Measurements from ENCODE around the gene CCDC6.
"Not testable (repeated sequence)": the region's sequence is repeated elsewhere in the genome, so short reads cannot be mapped to it uniquely, and the experiment has no call there.

The CCDC6 gene

DNA sequence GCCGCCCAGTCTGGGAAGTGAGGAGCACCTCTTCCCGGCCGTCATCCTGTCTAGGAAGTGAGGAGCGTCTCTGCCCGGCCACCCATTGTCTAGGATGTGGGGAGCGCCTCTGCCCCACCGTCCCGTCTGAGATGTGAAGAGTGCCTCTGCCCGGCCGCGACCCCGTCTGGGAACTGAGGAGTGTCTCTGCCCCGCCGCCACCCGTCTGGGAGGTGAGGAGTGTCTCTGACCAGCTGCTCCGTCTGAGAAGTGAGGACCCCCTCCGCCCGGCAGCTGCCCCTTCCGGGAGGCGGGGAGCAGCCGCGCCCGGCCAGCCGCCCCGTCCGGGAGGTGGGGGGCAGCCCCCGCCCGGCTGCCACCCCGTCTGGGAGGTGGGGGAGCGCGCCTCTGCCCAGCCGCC is 162.2 kb downstream of the CCDC6 start:
- not testable (repeated sequence) for H3K36me3 Mint-ChIP-seq; H3K4me3 Mint-ChIP-seq; H3K9me3 Mint-ChIP-seq (ENCODE audit: low read depth); H3K27ac Mint-ChIP-seq; H3K4me1 Mint-ChIP-seq (ENCODE audit: low read depth)
- peaks cover 14% of the 10 kb centered on the region for H3K27me3 Mint-ChIP-seq

DNA sequence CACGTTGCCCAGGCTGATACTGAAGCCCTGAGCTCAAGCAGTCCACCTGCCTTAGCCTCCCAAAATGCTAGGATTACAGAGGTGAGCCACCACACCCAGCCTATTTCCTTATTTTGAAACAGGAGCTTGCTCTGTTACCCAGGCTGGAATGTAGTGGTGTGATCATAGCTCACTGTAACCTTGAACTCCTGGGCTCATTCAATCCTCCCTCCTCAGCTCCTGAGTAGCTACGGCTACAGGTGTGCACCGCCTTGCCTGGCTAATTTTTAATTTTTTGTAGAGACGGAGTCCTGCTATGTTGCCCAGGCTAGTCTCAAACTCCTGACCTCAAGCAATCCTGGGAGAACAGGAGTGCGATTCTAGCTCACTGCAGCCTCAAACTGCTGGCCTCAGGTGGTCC is 164.8 kb downstream of the CCDC6 start:
- H3K27me3 Mint-ChIP-seq = peaks cover 3% of the 10 kb centered on the region
- H3K9me3 Mint-ChIP-seq (ENCODE audit: low read depth) = no peaks in the 10 kb centered on the region
- H3K36me3 Mint-ChIP-seq = no peaks in the 10 kb centered on the region
- no peak overlapping the region for H3K4me3 Mint-ChIP-seq
- H3K4me1 Mint-ChIP-seq (ENCODE audit: low read depth) = no peaks in the 10 kb centered on the region
- no peak overlapping the region for H3K27ac Mint-ChIP-seq

DNA sequence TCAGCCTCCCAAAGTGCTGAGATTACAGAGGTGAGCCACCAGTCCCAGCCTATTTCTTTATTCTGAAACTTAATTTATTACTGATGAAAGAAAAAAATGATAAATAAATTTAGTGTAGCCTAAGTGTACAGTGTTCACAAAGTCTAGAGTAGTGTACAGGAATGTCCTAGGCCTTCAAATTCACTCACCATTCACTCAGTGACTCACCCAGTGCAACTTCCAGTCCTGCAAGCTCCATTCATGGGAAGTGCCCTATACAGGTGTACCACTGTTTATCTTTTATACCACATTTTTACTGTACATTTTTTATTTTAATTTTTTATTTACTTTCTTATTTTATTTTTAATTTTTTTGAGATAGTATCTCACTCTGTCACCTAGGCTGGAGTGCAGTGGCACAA is 165.3 kb downstream of the CCDC6 start:
- no peaks in the 10 kb centered on the region for H3K9me3 Mint-ChIP-seq (ENCODE audit: low read depth)

More for the DNA sequence above, 165.3 kb downstream of the CCDC6 start:
- H3K27ac Mint-ChIP-seq = no peak overlapping the region
- H3K4me3 Mint-ChIP-seq = no peak overlapping the region
- peaks cover 3% of the 10 kb centered on the region for H3K27me3 Mint-ChIP-seq
- no peaks in the 10 kb centered on the region for H3K4me1 Mint-ChIP-seq (ENCODE audit: low read depth)
- H3K36me3 Mint-ChIP-seq = no peaks in the 10 kb centered on the region

All from activated naive CD8-positive, alpha-beta T cell (primary cell).